ENCODE results near the gene ATXN7L3.

Gene ATXN7L3

DNA sequence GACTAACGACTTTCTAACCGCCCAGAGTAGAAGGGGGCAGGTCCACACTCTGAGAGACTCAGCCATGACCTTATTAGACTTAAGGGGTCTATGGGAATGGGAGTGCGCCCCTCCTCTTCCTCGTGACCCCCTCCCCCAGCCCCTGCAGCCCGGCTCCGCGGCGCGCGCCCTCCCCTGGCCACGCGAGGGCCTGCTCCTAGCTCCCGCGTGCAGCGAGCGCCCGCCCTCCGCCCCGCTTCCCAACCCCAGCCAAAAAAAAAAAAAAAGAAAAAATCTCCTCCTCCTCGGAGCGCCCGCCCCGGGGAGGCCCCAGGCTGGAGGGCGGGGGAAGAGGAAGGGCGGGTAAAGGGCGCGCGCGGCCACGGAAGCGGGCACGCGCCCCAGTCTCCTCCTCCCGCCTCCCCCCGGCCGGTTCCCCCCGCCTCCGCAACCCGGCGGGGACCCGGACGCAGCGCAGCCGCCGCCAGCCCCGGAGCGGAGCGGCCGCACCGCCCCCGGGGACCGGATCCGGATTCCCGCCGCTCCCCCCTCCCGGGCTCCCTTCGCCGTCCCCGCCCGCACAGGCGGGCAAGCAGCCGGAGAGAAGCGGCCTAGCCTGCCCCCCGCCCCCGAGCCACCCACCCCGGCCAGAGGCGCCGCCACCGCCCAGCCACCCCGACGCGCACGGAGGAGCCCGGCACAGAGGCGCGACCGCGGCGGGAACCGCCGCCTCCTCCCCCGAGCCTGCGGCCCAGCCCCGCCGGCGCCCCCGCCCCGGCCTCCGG is 18.8 kb upstream of the ATXN7L3 start:
- peak; percentile 86 for DNase-seq (ENCODE audit: low spot score)

DNA sequence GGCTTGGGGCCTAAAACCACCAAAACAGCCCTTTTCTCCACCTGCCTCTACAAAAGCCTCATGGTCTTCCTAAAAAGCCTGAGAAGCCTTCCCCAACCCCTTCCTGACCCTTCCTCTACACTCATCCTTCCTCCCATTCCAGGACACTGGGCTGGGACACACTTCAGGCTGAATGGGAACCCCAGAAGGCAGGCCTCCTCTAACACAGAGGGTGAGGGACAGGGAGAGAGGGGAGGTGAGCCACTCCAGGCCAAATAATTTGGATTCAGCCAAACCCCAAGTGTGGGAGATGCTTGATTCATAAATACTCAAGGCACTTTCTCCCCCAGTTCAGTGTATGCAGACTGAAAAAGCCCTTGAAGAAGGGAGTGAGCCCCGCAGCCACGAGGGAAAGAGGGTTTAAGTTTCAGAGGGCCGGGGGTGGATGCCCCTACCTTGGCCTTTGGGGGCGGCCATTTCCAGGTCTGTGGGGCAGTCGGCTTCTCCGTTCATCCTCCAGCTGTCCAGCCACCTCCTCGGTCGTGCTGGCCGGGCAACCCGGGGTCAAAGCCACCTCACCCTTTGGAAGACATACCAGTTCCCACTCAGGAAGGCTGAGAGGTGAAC is 18.2 kb upstream of the ATXN7L3 start:
- no peak for DNase-seq (ENCODE audit: low spot score)

DNA sequence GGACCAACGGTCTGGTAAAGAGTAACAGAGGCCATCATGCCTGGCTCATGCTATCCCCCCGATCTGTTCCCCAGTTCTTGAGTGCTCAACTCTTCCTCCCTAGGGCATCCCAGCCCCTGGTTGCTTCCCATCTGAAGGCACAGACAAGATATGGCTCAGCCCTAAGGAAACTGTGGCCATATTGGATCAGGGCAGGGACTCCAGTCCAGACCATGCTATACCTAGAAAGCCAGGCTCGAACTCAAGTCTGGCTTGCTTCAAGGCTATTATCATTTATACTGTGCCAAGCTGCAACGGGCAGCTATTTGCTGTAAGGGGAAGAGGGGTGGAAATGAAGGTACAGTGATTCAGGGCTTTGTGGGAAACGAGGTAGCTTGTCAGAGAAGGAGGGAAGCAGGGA is 17.0 kb upstream of the ATXN7L3 start:
- DNase-seq (ENCODE audit: low spot score): no peak

DNA sequence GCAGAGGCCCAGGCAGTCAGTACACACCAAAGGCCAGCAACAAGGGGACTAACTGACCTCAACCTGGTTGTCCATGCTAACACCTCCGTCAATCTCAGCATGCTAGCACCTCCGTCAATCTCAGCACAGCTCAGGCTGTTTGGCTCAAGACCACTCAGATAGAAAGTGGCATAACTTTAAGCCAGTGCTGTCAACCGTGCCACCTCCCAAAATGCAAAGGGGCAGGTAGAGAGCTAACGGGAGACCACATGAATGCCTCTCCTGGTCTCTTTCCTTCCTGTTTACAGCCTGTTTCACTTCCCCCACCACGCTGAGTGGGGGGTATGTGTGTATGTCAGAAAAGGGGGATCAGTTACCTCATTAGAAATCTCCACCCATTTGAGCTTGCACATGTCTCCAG is 16.5 kb upstream of the ATXN7L3 start:
- DNase-seq (ENCODE audit: low spot score): no peak

DNA sequence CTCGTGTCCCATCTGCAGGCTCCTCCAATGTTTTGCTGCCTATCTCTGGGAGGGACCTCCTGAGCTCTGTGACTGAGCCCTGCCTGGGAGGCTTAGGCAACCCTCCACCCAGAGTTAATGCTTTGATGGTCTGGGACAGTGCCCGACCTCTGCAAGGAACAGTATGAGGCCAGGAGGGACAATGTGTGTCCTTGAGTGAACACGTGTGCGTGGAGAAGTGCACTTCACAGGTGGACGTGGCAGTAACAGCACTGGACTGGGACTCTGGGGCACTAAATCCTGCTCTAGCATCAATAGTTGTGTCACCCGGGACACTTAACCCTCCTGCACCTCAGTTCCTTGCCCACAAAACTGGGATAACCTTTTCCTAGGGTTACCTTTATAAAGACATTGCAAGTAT is 15.2 kb upstream of the ATXN7L3 start:
- no peak for DNase-seq (ENCODE audit: low spot score)

DNA sequence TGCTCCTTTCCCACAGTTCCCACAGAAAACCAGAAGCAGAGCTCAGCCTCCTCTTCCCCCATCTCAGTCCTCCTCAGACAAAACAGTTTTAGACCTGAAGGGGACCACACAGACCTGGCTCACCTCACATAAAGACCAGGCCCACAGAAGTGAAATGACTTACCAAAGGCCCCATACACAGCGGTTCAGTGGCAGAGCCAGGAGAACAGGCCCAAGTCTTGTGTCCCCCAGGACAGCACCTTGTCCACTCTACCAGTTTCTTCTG is 14.5 kb upstream of the ATXN7L3 start:
- no peak for DNase-seq (ENCODE audit: low spot score)

DNA sequence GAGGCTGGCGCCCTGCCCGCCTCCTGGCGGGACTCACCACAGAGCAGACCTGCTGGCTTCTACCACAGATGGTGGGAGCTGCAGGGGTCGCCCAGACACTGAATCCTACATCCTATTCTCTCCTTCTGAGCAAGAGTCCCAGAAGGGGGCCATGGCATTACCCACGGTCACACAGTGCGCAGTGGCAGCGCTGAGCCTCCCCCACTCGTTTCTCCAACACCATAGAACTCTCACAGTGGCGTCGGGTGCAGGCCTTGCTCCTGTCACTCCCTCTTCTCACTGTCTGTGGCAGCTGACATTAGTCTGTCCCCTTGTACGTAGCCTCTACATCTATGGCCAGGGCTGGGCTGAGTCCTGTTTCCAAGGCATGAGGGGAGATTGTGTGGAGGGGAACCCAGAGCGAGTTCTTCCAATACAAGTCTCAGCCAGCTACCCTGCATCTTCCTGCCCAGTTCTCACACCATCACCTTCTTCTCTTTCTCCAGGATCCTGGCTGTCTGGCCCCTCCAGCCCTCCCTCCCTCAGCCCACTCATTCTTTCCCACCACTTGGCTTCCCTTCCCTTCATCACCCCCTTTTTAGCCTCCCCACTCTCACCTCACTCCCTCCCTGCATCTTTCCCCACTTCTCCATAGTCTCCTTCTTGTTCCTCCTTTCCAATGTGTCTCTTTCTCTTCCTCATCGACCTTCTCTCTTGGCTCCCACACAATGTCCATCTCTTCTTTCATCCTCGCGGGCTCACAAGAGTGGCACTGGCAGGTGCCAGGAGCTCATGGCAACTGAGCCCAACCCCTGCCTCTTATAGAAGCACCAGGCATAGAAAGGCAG is 13.9 kb upstream of the ATXN7L3 start:
- no peak for DNase-seq (ENCODE audit: low spot score)

DNA sequence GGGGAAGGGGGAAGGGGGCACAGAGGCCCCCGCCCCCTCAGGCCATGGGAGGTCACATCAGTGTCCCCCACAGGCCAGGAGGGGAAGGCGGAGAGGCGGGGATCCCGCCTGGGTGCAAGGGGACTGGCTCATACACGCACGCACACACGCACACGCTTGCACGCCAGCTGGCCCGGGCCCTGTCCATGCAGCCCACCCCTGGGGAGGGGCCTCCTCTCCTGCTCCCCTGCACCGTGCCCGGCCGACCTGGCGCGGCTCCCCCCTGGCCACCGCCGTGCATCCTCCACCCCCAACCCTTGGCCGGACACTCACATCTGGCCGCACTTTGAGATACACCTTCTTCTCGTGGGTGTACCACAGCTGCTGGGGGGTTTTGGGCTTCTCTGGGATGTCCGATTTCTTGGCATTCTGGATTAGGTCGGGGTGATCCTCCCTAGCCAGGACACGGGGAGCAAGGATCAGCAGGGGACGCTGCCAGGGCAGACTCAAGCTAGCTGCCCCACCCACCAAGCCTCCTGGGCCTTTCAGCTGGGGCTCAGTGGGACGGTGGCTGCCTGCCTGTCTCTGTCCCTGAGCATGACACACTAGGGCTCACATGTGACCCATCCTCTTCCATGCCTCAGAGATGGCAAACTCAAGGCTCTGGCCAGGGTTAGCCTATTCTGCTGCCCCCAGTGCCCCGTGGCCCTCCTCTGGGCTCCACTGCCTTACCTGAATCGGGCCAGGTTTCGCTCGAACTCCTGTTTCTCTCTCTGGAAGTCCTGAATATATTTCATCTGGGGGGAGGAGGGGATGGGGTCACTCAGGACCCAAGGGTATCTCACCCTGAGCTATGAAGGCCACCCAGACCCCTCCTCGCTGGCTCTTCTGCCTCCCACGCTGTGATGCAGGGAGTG is 13.1 kb upstream of the ATXN7L3 start:
- DNase-seq (ENCODE audit: low spot score): no peak

DNA sequence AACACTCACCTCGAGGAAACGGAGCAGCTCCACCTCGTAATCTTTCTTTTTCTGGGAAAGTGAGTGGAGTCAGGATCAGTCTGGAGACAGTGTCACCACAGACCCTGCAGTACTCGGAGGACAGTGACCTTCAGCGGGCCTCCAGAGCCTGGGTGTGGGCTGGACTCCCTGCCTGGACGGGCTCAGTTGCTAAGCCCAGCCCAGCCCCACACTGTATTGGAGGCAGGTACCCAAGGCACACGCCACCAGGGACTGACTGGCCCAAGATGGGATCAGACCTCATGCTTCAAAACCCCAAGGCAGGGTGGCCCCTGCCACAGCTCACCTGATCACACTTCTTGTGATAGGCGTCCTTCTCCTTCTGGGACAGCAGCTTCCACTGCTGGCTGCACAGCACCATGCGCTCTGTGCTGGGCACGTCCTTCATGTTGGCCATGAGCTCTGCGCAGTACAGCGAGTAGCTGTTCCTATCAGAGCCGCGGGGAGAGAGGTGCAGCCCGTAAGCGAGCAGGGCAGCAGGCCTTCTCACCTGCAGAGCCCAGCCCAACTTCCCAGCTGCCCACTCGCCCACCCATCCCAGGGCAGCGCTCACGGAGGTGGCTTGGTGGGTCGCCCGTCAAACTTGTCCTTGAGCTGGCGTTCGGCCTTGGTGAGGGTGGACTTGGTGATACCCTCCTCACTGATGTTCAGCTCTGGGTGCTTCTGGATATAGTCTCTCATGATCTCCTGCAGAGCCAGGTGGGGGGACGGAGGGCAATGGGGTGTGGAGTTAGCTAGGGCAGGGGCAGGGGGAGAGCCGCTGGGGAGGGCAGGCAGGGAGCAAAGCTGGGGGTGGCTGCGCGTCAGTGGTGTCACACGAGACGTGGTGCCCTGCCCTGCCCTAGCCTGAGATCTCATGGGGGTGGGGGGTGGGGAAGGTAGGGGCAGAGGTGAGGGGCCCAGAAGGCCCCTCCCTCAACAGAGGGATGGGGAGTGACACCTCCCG is 11.9 kb upstream of the ATXN7L3 start:
- no peak for DNase-seq (ENCODE audit: low spot score)

DNA sequence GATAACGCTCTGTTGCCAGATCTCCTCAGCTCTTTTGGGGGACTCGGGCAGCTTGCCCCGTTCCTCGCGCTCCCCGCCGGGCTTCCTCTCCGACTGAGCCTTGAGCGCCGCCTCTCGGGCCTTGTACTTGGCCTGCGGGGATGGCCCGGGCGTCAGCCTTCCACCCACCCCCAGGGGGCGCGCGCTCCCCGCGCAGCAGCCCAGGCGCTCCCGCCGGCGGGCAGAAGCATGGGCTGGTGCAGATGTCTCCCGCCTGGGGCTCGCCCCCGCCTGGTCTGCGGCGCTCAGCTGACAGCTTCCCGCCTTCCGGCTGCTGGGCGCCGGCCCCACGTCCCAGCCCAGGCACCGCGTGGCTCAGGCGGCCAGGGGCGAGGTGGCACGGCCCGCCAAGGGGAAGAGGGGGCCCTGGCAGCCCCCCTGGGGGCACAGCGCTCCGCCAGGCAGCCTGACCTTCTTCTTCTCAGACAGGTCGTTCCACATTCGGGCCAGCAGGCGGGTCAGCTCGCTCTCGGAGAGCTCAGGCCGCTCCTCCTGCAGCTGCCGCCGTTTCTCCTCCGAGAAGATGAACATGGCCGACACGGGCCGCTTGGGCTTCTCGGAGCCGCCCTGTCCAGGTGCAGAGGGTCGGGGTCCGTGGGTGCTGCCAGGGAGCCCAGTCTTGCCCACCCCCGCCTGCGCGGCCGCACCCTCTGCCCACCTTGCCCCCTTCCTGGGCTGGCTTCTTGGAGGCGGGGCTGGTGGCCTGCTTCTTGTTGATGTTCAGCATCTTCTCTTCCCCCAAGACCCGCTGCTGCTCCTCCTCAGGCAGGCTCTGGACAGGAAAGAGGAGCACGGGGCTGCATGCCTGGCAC is 10.9 kb upstream of the ATXN7L3 start:
- peak; percentile 97 for DNase-seq (ENCODE audit: low spot score)

DNA sequence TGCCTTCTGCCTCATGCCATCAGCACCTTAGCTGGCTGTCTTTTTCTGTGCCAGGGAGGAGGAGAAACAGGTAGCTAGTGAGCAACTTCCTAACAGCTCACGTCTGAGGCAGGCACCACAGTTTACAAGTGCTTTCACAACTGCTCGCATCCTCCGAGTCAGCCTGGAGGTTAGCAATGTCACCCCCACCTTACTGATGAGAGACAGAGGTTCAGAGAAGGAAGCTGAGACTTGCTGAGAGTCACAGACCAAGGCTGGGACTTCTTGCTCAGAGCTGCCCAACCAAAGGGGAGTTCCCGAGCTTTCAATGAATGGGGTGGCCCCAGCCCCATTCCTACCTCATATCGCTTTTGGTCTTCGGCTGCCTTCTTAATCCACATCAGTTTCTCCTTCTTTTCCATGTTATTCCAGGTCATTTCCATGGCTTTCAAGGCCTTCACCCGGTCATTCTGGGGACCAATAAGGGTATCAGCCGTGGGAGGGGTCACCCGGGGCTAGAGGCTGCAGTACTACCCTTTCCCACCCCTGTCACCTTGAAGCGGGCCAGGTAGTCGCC is 10.2 kb upstream of the ATXN7L3 start:
- no peak for DNase-seq (ENCODE audit: low spot score)

DNA sequence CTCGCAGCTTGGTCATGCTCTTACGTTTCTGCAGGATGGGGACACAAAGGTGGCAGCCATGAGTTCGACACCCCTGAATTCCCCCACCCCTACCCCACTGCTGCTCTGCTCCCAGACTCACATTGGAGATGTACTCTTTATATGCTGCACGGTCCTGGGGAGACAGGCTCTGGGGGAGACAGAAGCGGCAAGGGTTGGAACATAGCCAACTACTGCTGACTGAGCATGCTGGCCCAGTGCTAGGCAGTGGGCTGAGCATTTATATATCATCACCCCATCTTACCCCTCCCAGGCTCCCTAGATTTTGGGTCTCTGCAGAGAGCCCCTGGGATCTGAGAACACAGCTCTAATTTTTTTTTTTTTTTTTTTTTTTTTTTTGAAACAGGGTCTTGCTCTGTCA is 8.1 kb upstream of the ATXN7L3 start:
- no peak for DNase-seq (ENCODE audit: low spot score)

DNA sequence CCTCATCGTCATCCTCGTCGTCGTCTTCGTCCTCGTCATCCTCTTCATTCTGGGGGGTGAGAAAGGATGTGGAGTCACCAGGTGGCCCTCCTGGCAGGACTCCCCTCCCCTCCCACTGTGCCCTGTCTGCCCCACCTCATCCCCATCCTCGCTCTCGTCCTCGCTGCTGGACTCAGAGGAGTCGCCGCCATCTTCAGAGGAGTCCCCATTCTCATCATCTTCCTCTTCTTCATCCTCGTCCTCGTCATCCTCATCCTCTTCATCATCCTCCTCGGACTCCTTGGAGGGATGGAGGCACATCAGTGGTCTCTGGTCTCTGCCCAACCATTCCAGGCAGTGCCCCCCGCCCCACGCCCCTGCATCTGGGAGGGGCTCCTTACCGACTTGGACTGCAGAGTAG is 7.6 kb upstream of the ATXN7L3 start:
- no peak for DNase-seq (ENCODE audit: low spot score)

DNA sequence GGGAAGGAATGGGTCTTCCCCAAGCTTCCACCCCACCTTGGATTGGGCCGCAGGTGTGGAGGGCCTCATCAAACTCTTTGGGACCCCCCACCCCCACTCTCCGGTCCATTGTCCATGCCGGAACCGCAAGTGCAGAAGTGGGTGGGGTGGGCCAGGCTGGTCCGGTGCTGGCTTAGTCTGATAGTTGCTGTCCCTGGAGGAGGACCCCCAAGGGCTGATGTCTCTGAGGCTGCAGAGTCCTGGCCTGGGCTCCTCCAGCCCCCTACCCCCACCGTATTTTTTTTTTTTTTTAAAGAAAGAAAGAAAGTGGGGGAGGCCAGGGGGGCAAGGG is 7.1 kb upstream of the ATXN7L3 start:
- DNase-seq (ENCODE audit: low spot score): no peak

DNA sequence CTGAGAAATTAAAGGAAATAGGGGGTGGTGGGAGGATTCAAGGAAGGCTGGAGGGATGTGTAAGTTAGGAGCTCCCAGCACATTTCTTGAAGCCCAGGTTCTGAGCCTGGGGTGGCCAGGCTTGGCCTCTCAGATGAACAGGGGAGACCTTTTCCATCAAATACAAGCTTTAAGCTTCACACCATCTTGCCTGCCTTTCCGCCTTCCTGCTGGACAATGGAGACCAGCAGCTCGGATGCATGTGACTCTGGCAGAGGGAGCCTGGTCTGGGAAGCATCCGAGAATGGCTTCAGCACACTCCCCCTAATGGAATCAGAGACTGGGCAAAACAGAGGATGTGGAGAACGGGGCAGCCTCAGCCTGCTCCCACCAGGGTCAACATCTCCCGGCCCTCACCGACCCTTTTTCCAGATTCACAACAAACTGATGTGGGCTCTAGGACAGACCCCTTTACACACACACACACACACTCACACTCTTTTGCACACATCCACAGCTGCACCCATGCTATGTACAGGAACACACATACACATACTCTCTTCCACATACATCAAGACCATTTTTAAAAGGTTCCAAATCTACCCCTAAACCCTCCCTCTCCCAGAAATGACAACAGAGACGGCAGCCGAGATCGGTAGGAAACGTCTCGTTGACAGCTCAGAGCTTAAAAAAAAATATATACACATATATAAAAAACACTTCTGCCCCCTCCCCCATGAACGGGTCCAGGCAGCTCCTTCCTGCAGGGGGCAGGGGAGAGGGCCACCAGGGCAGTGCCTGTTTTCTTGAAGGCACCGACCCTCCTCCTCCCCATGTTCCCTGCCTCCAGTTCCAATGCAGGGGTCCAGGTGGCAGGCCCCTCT is 6.5 kb upstream of the ATXN7L3 start:
- DNase-seq (ENCODE audit: low spot score): no peak

DNA sequence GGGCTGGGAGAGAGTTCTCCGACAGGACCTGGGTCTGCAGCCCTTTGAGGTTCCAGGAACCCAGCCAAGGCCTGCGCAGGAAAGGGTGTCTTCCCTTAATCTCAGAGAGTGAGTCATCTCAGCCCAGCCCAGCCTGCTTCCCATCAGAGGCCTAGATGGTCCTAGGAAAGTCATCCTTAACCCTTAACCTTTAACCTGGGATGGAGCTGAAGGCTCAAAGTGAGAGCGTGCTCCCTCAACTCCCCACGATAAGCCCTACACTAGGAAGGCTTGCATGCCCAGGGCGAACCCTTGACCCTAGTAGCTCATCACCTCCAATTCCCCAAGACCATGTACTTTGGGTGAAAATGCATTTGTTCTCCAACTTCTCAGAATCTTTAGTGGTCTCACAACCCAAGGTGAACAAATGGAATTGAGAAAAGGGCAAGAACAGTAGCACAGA is 4.8 kb upstream of the ATXN7L3 start:
- no peak for DNase-seq (ENCODE audit: low spot score)

DNA sequence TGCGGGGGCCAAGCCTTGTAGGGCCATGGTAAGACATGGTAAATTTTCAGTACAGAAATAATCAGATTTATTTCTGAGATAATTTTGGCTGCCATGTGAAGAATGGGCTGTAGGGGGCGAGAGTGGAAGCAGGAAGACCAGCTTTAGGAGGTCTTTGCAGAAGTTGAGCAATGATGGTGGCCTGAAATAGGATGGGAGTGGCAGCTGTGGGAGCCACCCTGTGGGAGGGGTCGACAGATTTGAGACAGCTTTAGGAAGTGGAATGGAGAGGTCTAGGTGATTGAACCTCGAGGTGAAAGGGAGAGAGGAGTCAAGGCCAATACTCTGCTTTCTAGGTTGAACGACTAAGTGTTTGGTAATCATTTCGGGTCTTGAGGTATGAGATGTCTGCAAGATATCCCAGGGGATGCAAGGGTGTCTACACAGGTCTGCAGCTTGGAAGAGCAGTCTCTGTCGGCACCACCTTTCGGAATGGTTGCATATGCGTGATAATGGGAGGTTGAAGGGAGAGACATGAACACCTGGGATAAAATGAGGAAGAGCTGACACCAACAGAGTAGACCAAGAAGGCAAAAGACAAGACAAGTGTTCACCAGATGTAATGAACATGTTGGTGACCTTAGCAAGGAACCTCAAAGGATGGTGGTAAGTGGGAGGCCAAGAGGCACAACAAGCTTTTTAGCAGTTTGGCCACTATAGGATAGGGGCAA is 4.2 kb upstream of the ATXN7L3 start:
- peak; percentile 64 for DNase-seq (ENCODE audit: low spot score)

DNA sequence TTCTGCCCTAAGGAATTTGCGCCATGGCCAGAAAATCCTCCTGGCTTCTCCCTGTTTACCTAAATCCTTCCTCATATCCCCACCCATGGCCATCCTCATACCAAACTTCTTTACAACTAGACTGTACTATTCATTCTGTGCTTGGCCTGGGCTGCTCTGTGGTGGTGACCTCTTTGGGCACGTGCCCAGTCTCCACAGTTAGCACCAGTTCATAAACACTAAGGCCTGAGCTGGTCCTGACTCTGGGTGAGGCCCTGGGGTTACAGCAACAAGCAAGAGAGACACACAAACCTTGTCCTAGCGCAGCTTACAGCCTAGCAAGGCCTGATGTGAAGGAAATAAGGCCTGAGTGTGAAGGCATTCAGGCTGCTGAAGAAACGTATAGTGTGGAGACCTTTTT is 3.1 kb upstream of the ATXN7L3 start:
- no peak for DNase-seq (ENCODE audit: low spot score)
